ENCODE data around the gene CDC25A.
A peak's percentile ranks its signal among the peaks of the same experiment; 100 is the strongest.

Gene CDC25A

GRCh38 chr3:48112108-48112791, 76.0 kb downstream of the CDC25A start:
- DNase-seq (ENCODE audit: extremely low read depth in 1 of 2, low read depth in 1 of 2): peak in 1 of 2 donors; percentile 30

- DNase-seq (ENCODE audit: extremely low read depth in 1 of 2, low read depth in 1 of 2): no peak
Measured at GRCh38 chr3:48110463-48110862, 77.8 kb downstream of the CDC25A start.

- DNase-seq (ENCODE audit: extremely low read depth in 1 of 2, low read depth in 1 of 2): no peak
Measured at GRCh38 chr3:48107227-48107626, 81.0 kb downstream of the CDC25A start.

All from stimulated activated CD8-positive, alpha-beta memory T cell treated with anti-CD3 and anti-CD28 coated beads, Interleukin-7, amount 100 ng/mL, for 48 hours (primary cell).